ENCODE results near the gene FERMT2. TPM values are rescaled to one million over a fixed set of nuclear protein-coding genes. Genes with fewer than 3 reads are reported as not detected.
"Not testable (repeated sequence)": the region's sequence is repeated elsewhere in the genome, so short reads cannot be mapped to it uniquely, and the experiment has no call there.

The FERMT2 gene
- total RNA-seq, 1 experiment from 2014 or later: 46.0 TPM

- in situ Hi-C loops (cut with HindIII; ENCODE audit: low pct_unique_long_range_greater_than_20kb, low sequenced_read_pairs): no loop called here
- no peak for DNase-seq (ENCODE audit: low read depth)
These were observed 1.6 kb downstream of the FERMT2 start for GRCh38 chr14:52949249-52949648.

GRCh38 chr14:52948836-52949235, 2.0 kb downstream of the FERMT2 start:
- in situ Hi-C loops (cut with HindIII; ENCODE audit: low pct_unique_long_range_greater_than_20kb, low sequenced_read_pairs): no loop called here
- no peak for DNase-seq (ENCODE audit: low read depth)

- in situ Hi-C loops (cut with HindIII; ENCODE audit: low pct_unique_long_range_greater_than_20kb, low sequenced_read_pairs): no loop called here
These were observed 2.8 kb downstream of the FERMT2 start for GRCh38 chr14:52948039-52948438.

DNA sequence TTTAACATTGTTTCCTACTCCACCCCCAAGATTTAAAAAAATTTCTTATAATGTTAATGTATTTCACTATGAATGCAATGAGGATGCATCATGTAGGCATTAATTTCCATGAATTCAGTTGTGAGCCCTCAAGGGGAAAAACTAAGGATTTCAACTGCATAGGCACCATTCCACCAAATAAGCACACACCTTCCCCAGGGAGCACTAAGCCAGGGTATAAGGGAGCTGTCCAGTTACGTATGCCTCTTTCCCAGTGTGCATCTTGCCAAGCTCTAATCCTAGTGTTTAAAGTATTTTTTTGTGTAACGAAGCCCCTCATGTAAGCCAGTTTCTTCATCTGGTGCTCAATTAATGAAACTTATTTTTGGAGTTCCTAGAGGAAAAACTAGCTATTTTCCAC, 6.6 kb downstream of the FERMT2 start:
- no peak for DNase-seq (ENCODE audit: low read depth)
- in situ Hi-C loops (cut with HindIII; ENCODE audit: low pct_unique_long_range_greater_than_20kb, low sequenced_read_pairs): no loop called here

More at GRCh38 chr14:52948039-52948438, 2.8 kb downstream of the FERMT2 start:
- DNase-seq (ENCODE audit: low read depth): no peak

GRCh38 chr14:52939427-52939826, 11.4 kb downstream of the FERMT2 start:
- no peak for DNase-seq (ENCODE audit: low read depth)
- in situ Hi-C loops (cut with HindIII; ENCODE audit: low pct_unique_long_range_greater_than_20kb, low sequenced_read_pairs): no loop called here

DNA sequence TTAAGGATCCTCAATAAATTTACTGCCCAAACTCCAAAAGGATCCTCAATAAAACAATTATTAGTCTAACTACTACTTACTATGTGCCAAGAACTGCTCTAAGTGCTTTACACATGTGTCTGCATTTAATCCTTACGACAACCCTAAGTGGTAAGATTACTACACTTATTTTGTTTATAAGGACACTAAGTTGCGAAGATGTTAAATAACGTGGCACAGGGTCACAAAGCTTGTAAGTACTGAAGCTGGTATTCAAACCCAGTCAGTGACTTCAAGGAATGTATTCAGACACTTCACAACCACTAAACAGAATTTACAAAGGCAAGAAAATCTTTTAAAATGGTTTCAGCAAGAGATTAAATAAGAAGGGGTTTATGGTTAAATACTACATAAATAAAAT, 13.0 kb downstream of the FERMT2 start:
- in situ Hi-C loops (cut with HindIII; ENCODE audit: low pct_unique_long_range_greater_than_20kb, low sequenced_read_pairs): no loop called here
- no peak for DNase-seq (ENCODE audit: low read depth)

GRCh38 chr14:52937306-52937705, 13.5 kb downstream of the FERMT2 start:
- DNase-seq (ENCODE audit: low read depth): no peak
- in situ Hi-C loops (cut with HindIII; ENCODE audit: low pct_unique_long_range_greater_than_20kb, low sequenced_read_pairs): no loop called here

GRCh38 chr14:52936437-52936836, 14.4 kb downstream of the FERMT2 start:
- in situ Hi-C loops (cut with HindIII; ENCODE audit: low pct_unique_long_range_greater_than_20kb, low sequenced_read_pairs): no loop called here
- no peak for DNase-seq (ENCODE audit: low read depth)

GRCh38 chr14:52935833-52936232, 15.0 kb downstream of the FERMT2 start:
- in situ Hi-C loops (cut with HindIII; ENCODE audit: low pct_unique_long_range_greater_than_20kb, low sequenced_read_pairs): no loop called here
- no peak for DNase-seq (ENCODE audit: low read depth)

- no peak for DNase-seq (ENCODE audit: low read depth)
- in situ Hi-C loops (cut with HindIII; ENCODE audit: low pct_unique_long_range_greater_than_20kb, low sequenced_read_pairs): no loop called here
These were observed 16.1 kb downstream of the FERMT2 start for GRCh38 chr14:52934762-52935161.

GRCh38 chr14:52929192-52929807, 21.6 kb downstream of the FERMT2 start:
- no peak for DNase-seq (ENCODE audit: low read depth)
- in situ Hi-C loops (cut with HindIII; ENCODE audit: low pct_unique_long_range_greater_than_20kb, low sequenced_read_pairs): no loop called here

DNA sequence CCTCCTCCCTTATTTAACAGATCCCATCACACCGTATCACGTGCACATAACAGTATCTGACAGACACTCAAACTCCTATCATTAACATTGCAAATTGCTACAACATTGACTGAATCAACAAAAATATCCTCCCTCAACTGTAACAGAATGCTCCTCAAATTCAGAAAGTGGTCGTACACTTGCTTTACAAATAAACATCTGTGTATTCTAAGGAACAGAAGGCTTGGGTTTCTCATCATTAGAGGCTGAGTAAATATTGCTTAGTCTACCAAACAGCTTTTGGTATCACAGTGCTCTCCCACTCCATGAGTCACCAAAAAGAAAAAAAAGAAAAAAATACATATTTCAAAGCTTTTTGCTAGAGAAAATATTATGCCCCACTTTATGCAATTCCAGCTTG, 23.9 kb downstream of the FERMT2 start:
- in situ Hi-C loops (cut with HindIII; ENCODE audit: low pct_unique_long_range_greater_than_20kb, low sequenced_read_pairs): no loop called here
- DNase-seq (ENCODE audit: low read depth): no peak

DNA sequence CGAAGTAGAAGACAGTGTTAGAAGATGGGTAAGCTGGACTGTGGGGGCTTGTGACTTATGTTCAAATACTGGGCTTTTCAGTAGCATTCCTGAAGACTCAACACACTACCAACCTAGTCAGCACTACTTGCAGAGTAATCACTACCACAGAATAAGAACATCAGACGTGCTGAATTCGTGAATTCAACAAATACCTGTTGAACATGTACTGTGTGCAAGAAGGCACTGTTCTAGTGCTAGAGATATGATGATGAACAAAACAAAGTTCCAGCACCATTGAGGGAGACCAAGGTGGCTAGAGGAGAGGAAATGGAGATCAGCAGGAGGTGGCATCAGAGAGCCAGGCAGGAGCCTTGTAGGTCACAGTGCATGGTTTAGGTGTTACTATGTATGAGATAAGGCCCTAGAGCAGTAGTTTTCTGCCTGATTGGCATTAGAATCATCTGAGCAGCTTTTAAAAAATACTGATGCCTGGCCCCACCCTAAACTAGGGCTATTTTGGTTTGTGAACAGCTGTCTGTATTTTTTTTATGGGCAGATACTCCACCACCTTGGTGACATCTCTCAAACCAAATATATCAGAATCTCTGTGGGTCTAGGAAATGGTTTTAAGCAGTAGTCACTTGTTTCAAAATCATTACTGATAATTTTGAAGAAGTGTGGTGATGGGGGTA, 26.8 kb downstream of the FERMT2 start:
- peak; percentile 50 for DNase-seq (ENCODE audit: low read depth)
- in situ Hi-C loops (cut with HindIII; ENCODE audit: low pct_unique_long_range_greater_than_20kb, low sequenced_read_pairs): no loop called here

DNA sequence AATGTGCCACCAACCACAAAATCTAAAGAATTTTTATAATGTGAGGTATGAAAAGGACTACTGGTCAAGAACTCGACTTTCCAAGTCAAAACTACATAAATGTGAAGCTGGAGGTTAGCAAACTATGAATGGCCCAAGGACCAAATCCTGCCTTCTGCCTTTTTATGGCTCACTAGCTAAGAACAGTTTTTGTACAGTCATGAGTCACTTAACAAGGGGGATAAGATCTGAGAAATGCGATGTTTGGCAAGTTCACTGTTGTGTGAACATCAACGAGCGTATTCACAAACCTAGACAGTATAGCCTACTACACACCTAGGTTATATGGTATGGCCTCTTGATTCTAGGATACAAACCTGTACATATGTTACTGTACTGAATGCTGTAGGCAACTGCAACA, 28.2 kb downstream of the FERMT2 start:
- in situ Hi-C loops (cut with HindIII; ENCODE audit: low pct_unique_long_range_greater_than_20kb, low sequenced_read_pairs): no loop called here
- peak; percentile 57 for DNase-seq (ENCODE audit: low read depth)

DNA sequence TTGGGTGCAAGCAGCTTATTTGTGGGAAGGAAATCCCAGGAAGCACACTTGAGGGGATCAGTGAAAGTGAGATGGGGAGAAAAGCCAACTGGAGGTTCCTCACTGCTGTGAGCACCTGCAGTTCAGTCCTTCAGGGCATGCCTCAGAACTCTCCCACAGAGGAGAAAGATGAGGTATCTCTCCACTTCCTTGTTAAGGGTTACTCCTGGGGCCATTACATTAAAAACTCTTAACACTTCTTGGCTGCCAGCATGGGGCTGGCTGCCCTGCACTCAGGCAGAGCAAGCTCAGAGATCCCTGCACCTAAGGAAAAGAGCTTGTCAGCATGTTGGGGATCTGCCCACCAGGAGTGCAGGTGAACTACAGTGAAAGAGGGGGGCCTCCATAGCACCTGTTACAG, 28.8 kb downstream of the FERMT2 start:
- in situ Hi-C loops (cut with HindIII; ENCODE audit: low pct_unique_long_range_greater_than_20kb, low sequenced_read_pairs): no loop called here
- no peak for DNase-seq (ENCODE audit: low read depth)

DNA sequence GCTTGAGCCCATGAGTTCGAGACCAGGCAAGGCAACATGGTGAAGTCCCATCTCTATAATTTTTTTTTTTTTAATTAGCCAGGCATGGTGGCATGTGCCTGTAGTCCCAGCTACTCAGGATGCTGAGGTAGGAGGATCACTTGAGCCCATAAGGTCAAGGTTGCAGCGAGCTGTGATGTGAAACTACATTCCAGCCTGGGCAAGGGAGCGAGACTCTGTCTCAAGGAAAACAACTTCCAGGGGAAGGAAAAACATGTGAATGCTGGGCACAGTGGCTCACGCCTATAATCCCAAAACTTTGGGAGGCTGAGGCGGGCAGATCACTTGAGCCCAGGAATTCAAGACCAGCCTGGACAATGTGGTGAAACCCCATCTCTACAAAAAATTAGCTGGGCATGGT, 30.4 kb downstream of the FERMT2 start:
- DNase-seq (ENCODE audit: low read depth); in situ Hi-C loops (cut with HindIII; ENCODE audit: low pct_unique_long_range_greater_than_20kb, low sequenced_read_pairs): not testable (repeated sequence)

GRCh38 chr14:52919971-52920370, 30.9 kb downstream of the FERMT2 start:
- peak; percentile 58 for DNase-seq (ENCODE audit: low read depth)
- in situ Hi-C loops (cut with HindIII; ENCODE audit: low pct_unique_long_range_greater_than_20kb, low sequenced_read_pairs): no loop called here

GRCh38 chr14:52918486-52918885, 32.4 kb downstream of the FERMT2 start:
- peak; percentile 33 for DNase-seq (ENCODE audit: low read depth)
- in situ Hi-C loops (cut with HindIII; ENCODE audit: low pct_unique_long_range_greater_than_20kb, low sequenced_read_pairs): no loop called here

DNA sequence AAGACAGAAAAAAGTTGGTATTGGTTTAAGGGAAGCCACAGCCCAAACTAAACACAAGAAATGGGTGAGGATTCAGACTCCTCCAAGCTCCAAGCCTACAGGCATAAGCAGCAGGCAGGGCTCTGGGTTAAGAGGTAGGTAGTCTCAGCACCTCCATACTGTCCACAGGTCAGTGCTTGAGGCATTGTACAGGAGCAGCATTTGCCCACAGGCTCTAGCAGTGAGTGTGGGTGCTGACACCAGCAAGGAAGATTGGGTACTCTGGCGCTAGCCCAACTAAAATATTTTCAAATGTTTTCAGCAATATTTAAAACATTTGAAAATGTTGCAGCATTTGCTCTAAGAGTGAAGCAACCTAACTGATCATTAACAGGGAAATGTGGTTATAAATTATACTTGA, 33.1 kb downstream of the FERMT2 start:
- peak; percentile 49 for DNase-seq (ENCODE audit: low read depth)
- in situ Hi-C loops (cut with HindIII; ENCODE audit: low pct_unique_long_range_greater_than_20kb, low sequenced_read_pairs): no loop called here

GRCh38 chr14:52914295-52914694, 36.6 kb downstream of the FERMT2 start:
- no peak for DNase-seq (ENCODE audit: low read depth)
- in situ Hi-C loops (cut with HindIII; ENCODE audit: low pct_unique_long_range_greater_than_20kb, low sequenced_read_pairs): no loop called here
